HCT116 (cell line): ENCODE measurements around the gene NELFB. TPM values are rescaled to one million over a fixed set of nuclear protein-coding genes. Genes with fewer than 3 reads are reported as not detected.

Source experiments
- ATAC-seq: fragments of 200-7000 bp; cut with Tn5 transposase; 2 replicates; pipeline ENCODE4 v1.9.1; 2020; ENCODE audit warnings: mild to moderate bottlenecking, moderate library complexity
- BruUV-seq: library from RNA; stranded (reverse); fragments of 400-500 nt; replicated peaks from 2 replicates; lab custom pipeline; 2021; lab: Mats Ljungman, UMichigan
- CTCF ChIA-PET: fragments of 300-600 bp; sonication (Branson Sonifier 250); formaldehyde crosslinking; loops from one replicate; lab custom pipeline; 2021; ENCODE audit warnings: antibody characterized with exemption; lab: Charles Lee
- POLR2A ChIA-PET: fragments of 300-600, 350-600 bp; sonication (Branson Sonifier 250); formaldehyde crosslinking; loops from one replicate; lab custom pipeline; 2021; ENCODE audit warnings: antibody characterized with exemption; lab: Charles Lee
- RAD21 ChIA-PET, 2 experiments: fragments of 300-600 bp; sonication (Branson Sonifier 250); formaldehyde crosslinking; loops; one replicate each; lab custom pipeline; 2023; ENCODE audit warnings: low total read pairs in 2 of 2; ENCODE audit not compliant: uncharacterized antibody in 2 of 2, unreplicated experiment in 2 of 2, low non-redundant PET in 1 of 2; lab: Charles Lee
- DNase-seq: peaks from one replicate; pipeline ENCODE4 v3.0.0-alpha.2; 2010; ENCODE audit warnings: low read depth, low spot score
- H2AFZ ChIP-seq: fragments of 200-600 bp; shearing (Covaris generic), sonication (generic); 2 replicates; pipeline ENCODE4 v1.6.1; 2017; ENCODE audit warnings: low read depth, mixed run types, mixed read lengths, antibody characterized with exemption, low read length; ENCODE audit not compliant: poor library complexity, severe bottlenecking
- H3K27ac ChIP-seq: 2 replicates; pipeline ENCODE4 v1.5.1; 2012; ENCODE audit warnings: low read depth, low read length
- H3K27me3 ChIP-seq: fragments of 200-600 bp; sonication (generic); 2 replicates; pipeline ENCODE4 v1.6.1; 2016; ENCODE audit warnings: mixed run types, low read length, mixed read lengths; ENCODE audit not compliant: insufficient read depth
- H3K36me3 ChIP-seq, 2 experiments: fragments of 200-500 bp in 1 of 2; fragments of 200-600 bp in 1 of 2; sonication (Bioruptor generic) in 1 of 2; sonication (generic) in 1 of 2; 2 replicates each; pipeline versions ENCODE4 v1.5.1 to v1.6.1; 2014 to 2016; ENCODE audit warnings: low read length in 2 of 2, inconsistent platforms in 1 of 2, mixed read lengths in 1 of 2, mixed run types in 1 of 2; ENCODE audit not compliant: insufficient read depth in 2 of 2, control insufficient read depth in 1 of 2
- H3K4me1 ChIP-seq, 2 experiments: fragments of 200-600 bp in 1 of 2; sonication (generic) in 1 of 2; 2 replicates each; pipeline versions ENCODE4 v1.5.1 to v1.6.1; 2012 to 2017; ENCODE audit warnings: low read length in 2 of 2, inconsistent platforms in 1 of 2, mild to moderate bottlenecking in 1 of 2, mixed read lengths in 1 of 2, mixed run types in 1 of 2, moderate library complexity in 1 of 2; ENCODE audit not compliant: insufficient read depth in 2 of 2, control insufficient read depth in 1 of 2
- H3K4me2 ChIP-seq: fragments of 200-600 bp; sonication (generic); 2 replicates; pipeline ENCODE4 v1.6.1; 2017; ENCODE audit warnings: mixed run types, low read length, mixed read lengths
- H3K4me3 ChIP-seq, 2 experiments: fragments of 200-600 bp in 1 of 2; sonication (generic) in 1 of 2; replicated peaks in 1 of 2; 2 replicates each; pipeline ENCODE4 v1.5.1; 2011 to 2016; ENCODE audit warnings: low read length in 2 of 2, control low read depth in 1 of 2, low read depth in 1 of 2, mild to moderate bottlenecking in 1 of 2, mixed read lengths in 1 of 2, mixed run types in 1 of 2
- H3K79me2 ChIP-seq: fragments of 200-600 bp; sonication (generic); 2 replicates; pipeline ENCODE4 v1.6.1; 2017; ENCODE audit warnings: mild to moderate bottlenecking, mixed run types, low read length, moderate library complexity, mixed read lengths; ENCODE audit not compliant: insufficient read depth
- H3K9ac ChIP-seq: fragments of 200-600 bp; sonication (generic); 2 replicates; pipeline ENCODE4 v1.6.1; 2016; ENCODE audit warnings: low read length, mixed read lengths
- H3K9me2 ChIP-seq: fragments of 200-600 bp; sonication (generic), shearing (Covaris generic); 2 replicates; pipeline ENCODE4 v1.6.1; 2017; ENCODE audit warnings: mixed run types, mild to moderate bottlenecking, moderate library complexity; ENCODE audit not compliant: insufficient read depth
- H3K9me3 ChIP-seq, 2 experiments: fragments of 200-500 bp in 1 of 2; fragments of 200-600 bp in 1 of 2; sonication (Bioruptor generic) in 1 of 2; sonication (generic) in 1 of 2; 2 replicates each; pipeline ENCODE4 v1.6.1; 2014 to 2017; ENCODE audit warnings: low read length in 2 of 2, mixed read lengths in 2 of 2, inconsistent platforms in 1 of 2, low read depth in 1 of 2, mild to moderate bottlenecking in 1 of 2, mixed run types in 1 of 2, moderate library complexity in 1 of 2; ENCODE audit not compliant: control insufficient read depth in 1 of 2, insufficient read depth in 1 of 2
- H4K20me1 ChIP-seq: fragments of 200-600 bp; sonication (generic), shearing (Covaris generic); 2 replicates; pipeline ENCODE4 v1.6.1; 2017; ENCODE audit warnings: mixed run types, mild to moderate bottlenecking, moderate library complexity; ENCODE audit not compliant: insufficient read depth
- CBX3 ChIP-seq: IDR thresholded peaks from 2 replicates; pipeline ENCODE4 v1.6.1; 2012; ENCODE audit warnings: low read depth
- CEBPB ChIP-seq: IDR thresholded peaks from 2 replicates; pipeline ENCODE4 v1.6.1; 2012; ENCODE audit warnings: low read depth
- ELF1 ChIP-seq: IDR thresholded peaks from 2 replicates; pipeline ENCODE4 v1.6.1; 2012; ENCODE audit warnings: low read depth, borderline replicate concordance
- FOSL1 ChIP-seq: IDR thresholded peaks from 2 replicates; pipeline ENCODE4 v1.6.1; 2012; ENCODE audit warnings: low read depth
- POLR2A ChIP-seq: IDR thresholded peaks from 2 replicates; pipeline ENCODE4 v1.7.0; 2011; ENCODE audit warnings: borderline replicate concordance; ENCODE audit not compliant: insufficient read depth, insufficient read length; ENCODE audit errors: extremely low read depth
- RAD21 ChIP-seq: IDR thresholded peaks from 2 replicates; pipeline ENCODE4 v1.6.1; 2012; ENCODE audit warnings: low read depth, mild to moderate bottlenecking
- TCF7L2 ChIP-seq: IDR thresholded peaks from 2 replicates; pipeline ENCODE4 v1.7.0; 2011; ENCODE audit warnings: borderline replicate concordance, inconsistent platforms; ENCODE audit not compliant: insufficient read depth, insufficient read length; ENCODE audit errors: extremely low read depth
- YY1 ChIP-seq: IDR thresholded peaks from 2 replicates; pipeline ENCODE4 v1.6.1; 2011; ENCODE audit warnings: low read length, low read depth, moderate library complexity, mild to moderate bottlenecking; ENCODE audit not compliant: insufficient replicate concordance; ENCODE audit errors: extremely low read depth
- ZFX ChIP-seq: fragments of 450-650 bp; IDR thresholded peaks from 2 replicates; pipeline ENCODE4 v1.6.1; 2017
- intact Hi-C: fragments of 100-400 bp; cut with micrococcal nuclease; formaldehyde crosslinking; loops from 2 replicates; pipeline ENCODE4 v1.10.0; 2022
- total RNA-seq: library from RNA; stranded (reverse); gene quantifications from one replicate; pipeline ENCODE4 v1.2.1, GENCODE V29; 2021; ENCODE audit not compliant: unreplicated experiment

Gene NELFB
- total RNA-seq, 1 experiment from 2014 or later = 86.4 TPM

GRCh38 chr9:137265496-137266161 lies 10.5 kb downstream of the NELFB start:
- intact Hi-C loops = no loop called here
- no peak overlapping the region for H3K4me2 ChIP-seq
- no peak for ATAC-seq
- no peak for TF ChIP-seq YY1
- TF ChIP-seq TCF7L2 = no peak
- no peak for TF ChIP-seq POLR2A
- no peak for TF ChIP-seq RAD21
- no peak for TF ChIP-seq FOSL1
- TF ChIP-seq ELF1 = no peak
- TF ChIP-seq ZFX = no peak
- TF ChIP-seq CBX3 = no peak
- peaks cover 12 to 29% of the 10 kb centered on the region in 2 experiments; a peak in 3 of 4 replicates for H3K36me3 ChIP-seq
- H2AFZ ChIP-seq = no peak overlapping the region
- H3K9me2 ChIP-seq = no peaks in the 10 kb centered on the region
- H3K27me3 ChIP-seq = no peaks in the 10 kb centered on the region
- no peak overlapping the region for H3K4me3 ChIP-seq
- no peaks in the 10 kb centered on the region for H3K4me1 ChIP-seq
- no peaks in the 10 kb centered on the region for H4K20me1 ChIP-seq
- BruUV-seq = no TSS peak
- DNase-seq = no peak
- no peak overlapping the region for H3K9ac ChIP-seq
- H3K27ac ChIP-seq = no peak overlapping the region
- H3K79me2 ChIP-seq = peaks cover 6% of the 10 kb centered on the region; the same call in 1 of the 2 replicates
- ChIA-PET CTCF (no interaction called here), POLR2A (interaction anchor here (1.3 kb wide), 1 partner anchor 11 kb away, joined by 4 read pairs; the partner anchor contains the start of gene TOR4A), RAD21 (no interaction called here)
- no peaks in the 10 kb centered on the region for H3K9me3 ChIP-seq

- TF ChIP-seq POLR2A (no peak), FOSL1 (no peak), CEBPB (no peak)
- peaks cover 12 to 29% of the 10 kb centered on the region in 2 experiments; a peak in 3 of 4 replicates for H3K36me3 ChIP-seq
- no peaks in the 10 kb centered on the region for H3K9me2 ChIP-seq
- CTCF ChIA-PET = no interaction called here
- no peak for ATAC-seq
- H4K20me1 ChIP-seq = no peaks in the 10 kb centered on the region
- H3K4me1 ChIP-seq = no peaks in the 10 kb centered on the region
- intact Hi-C loops = no loop called here
- H3K27ac ChIP-seq = no peak overlapping the region
- H3K9me3 ChIP-seq = no peaks in the 10 kb centered on the region
- peaks cover 6% of the 10 kb centered on the region; the same call in 1 of the 2 replicates for H3K79me2 ChIP-seq
- BruUV-seq = no TSS peak
- no peak overlapping the region for H3K4me3 ChIP-seq
- no peak for DNase-seq
- H3K27me3 ChIP-seq = no peaks in the 10 kb centered on the region
- RAD21 ChIA-PET = no interaction called here
- POLR2A ChIA-PET = no interaction called here
- H2AFZ ChIP-seq = no peak overlapping the region
- H3K9ac ChIP-seq = no peak overlapping the region
- no peak overlapping the region for H3K4me2 ChIP-seq
These were observed 11.0 kb downstream of the NELFB start for GRCh38 chr9:137266162-137266527.
